Prostate gland (tissue), 2 donors: ENCODE data around the gene CBX6. TPM values are rescaled to one million over a fixed set of nuclear protein-coding genes. Genes with fewer than 3 reads are reported as not detected.

Source experiments
- DNase-seq: peaks from one replicate; pipeline ENCODE4 v3.0.0-alpha.2; 2019; ENCODE audit warnings: low spot score
- H3K27ac ChIP-seq, 2 donors: fragments of 200-600 bp; sonication (generic); 2 replicates each; pipeline ENCODE4 v1.5.1; 2017 to 2019
- H3K27me3 ChIP-seq: fragments of 200-600 bp; sonication (generic); replicated peaks from 2 replicates; pipeline ENCODE4 v1.5.1; 2019; ENCODE audit not compliant: insufficient read depth
- H3K36me3 ChIP-seq, 2 donors: fragments of 200-600 bp; sonication (generic); 1 replicate in 1 of 2; 2 replicates in 1 of 2; pipeline versions ENCODE4 v1.5.1 to v1.8.1; 2017 to 2019
- H3K4me1 ChIP-seq: fragments of 200-600 bp; sonication (generic); replicated peaks from 2 replicates; pipeline ENCODE4 v1.5.1; 2019
- H3K4me3 ChIP-seq, 2 donors: fragments of 200-600 bp; sonication (generic); 2 replicates each; pipeline ENCODE4 v1.5.1; 2017 to 2019
- H3K9me3 ChIP-seq: fragments of 200-600 bp; sonication (generic); 2 replicates; pipeline ENCODE4 v1.5.1; 2017
- POLR2A ChIP-seq: fragments of 450-650 bp; IDR thresholded peaks from one replicate; pipeline ENCODE4 v1.6.1; 2016; ENCODE audit warnings: antibody characterized with exemption, mild to moderate bottlenecking
- POLR2AphosphoS5 ChIP-seq: sonication (generic); formaldehyde crosslinking; IDR thresholded peaks from one replicate; pipeline ENCODE4 v1.6.1; 2017; ENCODE audit warnings: antibody characterized with exemption
- WGBS: methylation state at CpG from one replicate; pipeline ENCODE4 v1.1.5; 2018; 5-methylcytosine and 5-hydroxymethylcytosine counted together
- intact Hi-C: fragments of 100-400 bp; cut with DNase I; formaldehyde crosslinking; loops from one replicate; pipeline ENCODE4 v1.14.2; 2022
- total RNA-seq, 2 donors: library from RNA; depleted of rRNA; stranded (reverse); fragments of >200 nt; gene quantifications; one replicate each; pipeline ENCODE4 v1.1.0, GENCODE V29; 2016
- TF ChIP-seq, protein P1 (sequence below), 4 experiments: fragments of 200-600 bp in 2 of 4; fragments of 450-650 bp in 2 of 4; sonication (generic) in 2 of 4; IDR thresholded peaks; 1 replicate in 3 of 4; 2 replicates in 1 of 4; pipeline ENCODE4 v1.5.1; 2016 to 2019; ENCODE audit warnings: antibody characterized with exemption in 4 of 4, mild to moderate bottlenecking in 2 of 4, moderate library complexity in 2 of 4

Gene CBX6
- total RNA-seq, 2 donors from 2014 or later: 39.9 to 56.2 TPM

DNA sequence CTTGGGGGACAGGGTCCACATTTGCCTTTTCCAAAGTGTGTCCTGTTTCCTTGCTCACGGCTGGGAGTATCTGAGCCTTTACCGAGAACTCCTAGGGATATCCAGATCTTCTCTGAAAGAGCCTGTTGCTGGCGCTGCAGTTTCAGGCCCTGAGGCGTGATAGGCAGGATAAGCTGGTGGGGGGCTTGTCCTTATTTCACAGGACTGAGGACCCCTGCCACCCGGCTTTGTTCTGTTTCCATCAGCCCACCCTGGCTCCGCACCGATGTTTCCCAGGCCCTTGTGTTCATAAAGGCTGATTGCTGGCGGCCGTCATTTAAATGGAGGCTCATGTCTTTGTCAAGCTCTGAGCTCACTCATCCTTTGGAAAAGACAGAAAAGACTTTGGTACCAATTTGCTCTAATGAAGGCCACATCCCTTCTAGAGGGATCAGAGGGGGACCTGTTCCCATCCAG lies 18.8 kb downstream of the CBX6 start:
- Histone ChIP-seq H3K4me3 (no peak overlapping the region), H3K27me3 (no peaks in the 10 kb centered on the region), H3K4me1 (no peaks in the 10 kb centered on the region), H3K27ac (no peak overlapping the region), H3K9me3 (no peaks in the 10 kb centered on the region), H3K36me3 (no peaks in the 10 kb centered on the region)
- 69% methylated on average over 9 of the region's 9 CpGs for WGBS
- intact Hi-C loops: no loop called here
- TF ChIP-seq POLR2A (no peak), POLR2AphosphoS5 (no peak)
- TF ChIP-seq, protein P1, sequence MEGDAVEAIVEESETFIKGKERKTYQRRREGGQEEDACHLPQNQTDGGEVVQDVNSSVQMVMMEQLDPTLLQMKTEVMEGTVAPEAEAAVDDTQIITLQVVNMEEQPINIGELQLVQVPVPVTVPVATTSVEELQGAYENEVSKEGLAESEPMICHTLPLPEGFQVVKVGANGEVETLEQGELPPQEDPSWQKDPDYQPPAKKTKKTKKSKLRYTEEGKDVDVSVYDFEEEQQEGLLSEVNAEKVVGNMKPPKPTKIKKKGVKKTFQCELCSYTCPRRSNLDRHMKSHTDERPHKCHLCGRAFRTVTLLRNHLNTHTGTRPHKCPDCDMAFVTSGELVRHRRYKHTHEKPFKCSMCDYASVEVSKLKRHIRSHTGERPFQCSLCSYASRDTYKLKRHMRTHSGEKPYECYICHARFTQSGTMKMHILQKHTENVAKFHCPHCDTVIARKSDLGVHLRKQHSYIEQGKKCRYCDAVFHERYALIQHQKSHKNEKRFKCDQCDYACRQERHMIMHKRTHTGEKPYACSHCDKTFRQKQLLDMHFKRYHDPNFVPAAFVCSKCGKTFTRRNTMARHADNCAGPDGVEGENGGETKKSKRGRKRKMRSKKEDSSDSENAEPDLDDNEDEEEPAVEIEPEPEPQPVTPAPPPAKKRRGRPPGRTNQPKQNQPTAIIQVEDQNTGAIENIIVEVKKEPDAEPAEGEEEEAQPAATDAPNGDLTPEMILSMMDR (IDR thresholded peaks at IDR 0.05): no peak
- no peak for DNase-seq

DNA sequence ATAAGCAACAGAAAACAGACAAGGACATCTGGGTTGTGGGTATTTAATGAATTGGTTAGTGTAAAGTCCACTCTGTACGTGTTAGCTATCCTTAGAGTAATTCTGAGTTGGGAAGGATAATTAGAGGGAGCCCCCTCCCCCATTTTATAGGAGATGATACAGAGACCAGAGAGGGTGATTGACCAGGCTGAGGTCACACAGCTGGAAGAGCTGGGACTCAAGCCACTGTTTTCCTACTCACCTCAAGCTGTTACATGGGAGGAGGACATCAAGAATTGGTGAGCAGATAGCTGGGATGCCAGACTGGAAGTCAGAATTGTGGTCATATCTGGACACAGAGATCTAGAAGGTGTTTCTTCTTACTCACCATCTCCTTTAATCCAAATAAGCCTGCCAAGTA lies 19.5 kb downstream of the CBX6 start:
- Histone ChIP-seq H3K4me1 (no peaks in the 10 kb centered on the region), H3K4me3 (no peak overlapping the region), H3K27ac (no peak overlapping the region), H3K27me3 (no peaks in the 10 kb centered on the region), H3K9me3 (no peaks in the 10 kb centered on the region), H3K36me3 (no peaks in the 10 kb centered on the region)
- DNase-seq: no peak
- 94% methylated on average over 1 of the region's 1 CpG for WGBS
- intact Hi-C loops: no loop called here
- TF ChIP-seq, protein P1 (IDR thresholded peaks at IDR 0.05): no peak
- no peak for TF ChIP-seq POLR2AphosphoS5
- no peak for TF ChIP-seq POLR2A

DNA sequence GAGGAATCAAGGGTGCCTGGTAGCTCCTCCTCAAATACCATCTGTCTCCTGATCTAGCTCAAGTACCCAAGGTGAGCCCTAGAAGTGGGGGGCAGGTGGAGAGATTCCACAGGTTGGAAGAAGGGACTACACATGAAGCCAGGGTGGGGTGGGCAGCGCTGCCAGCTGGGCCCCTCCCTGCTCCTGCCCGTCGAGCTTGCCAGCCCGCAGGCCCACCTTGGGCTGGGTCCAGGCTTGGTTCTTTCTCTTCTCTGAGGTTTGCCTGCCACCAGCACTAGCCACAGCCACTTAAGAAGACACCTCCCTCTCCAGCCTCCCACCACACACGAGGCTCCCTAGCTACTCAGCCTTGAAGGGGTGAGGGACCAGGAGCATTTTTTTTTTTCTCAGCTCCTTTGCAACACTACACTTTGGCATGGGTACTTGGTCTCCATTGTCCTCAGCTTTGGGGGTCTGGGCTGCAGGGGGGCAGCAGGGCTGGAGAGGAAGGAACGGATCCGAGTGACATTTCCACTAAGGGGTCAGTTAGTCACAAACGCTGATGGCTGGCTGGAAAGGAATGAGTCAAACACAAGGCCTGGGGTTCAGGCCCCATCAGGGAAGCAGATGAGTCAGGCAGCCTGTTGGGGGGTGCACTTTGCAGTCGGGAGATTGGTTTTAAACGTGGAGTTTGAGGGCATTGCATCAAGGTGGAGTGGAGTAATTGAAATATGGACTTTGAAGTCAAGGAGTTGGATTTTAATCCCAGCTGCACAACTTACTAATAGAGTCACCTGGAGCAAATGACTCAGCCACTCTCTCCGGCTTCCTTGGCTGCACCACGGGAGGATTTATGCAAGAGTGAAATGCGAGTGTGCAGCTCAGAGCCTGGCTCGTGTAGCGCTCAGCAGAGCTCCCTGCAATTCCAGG lies 20.8 kb downstream of the CBX6 start:
- intact Hi-C loops: no loop called here
- H3K4me3 ChIP-seq: no peak overlapping the region

GRCh38 chr22:38850399-38850798 lies 21.6 kb downstream of the CBX6 start:
- H3K4me3 ChIP-seq: no peak overlapping the region
- intact Hi-C loops: no loop called here
- H3K27ac ChIP-seq: no peak overlapping the region
- 79% methylated on average over 2 of the region's 2 CpGs for WGBS
- no peak for DNase-seq
- H3K9me3 ChIP-seq: no peaks in the 10 kb centered on the region
- H3K36me3 ChIP-seq: no peaks in the 10 kb centered on the region
- H3K27me3 ChIP-seq: no peaks in the 10 kb centered on the region
- TF ChIP-seq POLR2AphosphoS5 (no peak), POLR2A (no peak)
- TF ChIP-seq, protein P1 (IDR thresholded peaks at IDR 0.05): no peak
- H3K4me1 ChIP-seq: no peaks in the 10 kb centered on the region

More for the DNA sequence above, 20.8 kb downstream of the CBX6 start:
- Histone ChIP-seq H3K36me3 (no peaks in the 10 kb centered on the region), H3K4me1 (no peaks in the 10 kb centered on the region), H3K27me3 (no peaks in the 10 kb centered on the region), H3K27ac (no peak overlapping the region), H3K9me3 (no peaks in the 10 kb centered on the region)
- no peak for DNase-seq
- TF ChIP-seq, protein P1 (IDR thresholded peaks at IDR 0.05): no peak
- no peak for TF ChIP-seq POLR2AphosphoS5
- no peak for TF ChIP-seq POLR2A
- WGBS: 48% methylated on average over 14 of the region's 15 CpGs

DNA sequence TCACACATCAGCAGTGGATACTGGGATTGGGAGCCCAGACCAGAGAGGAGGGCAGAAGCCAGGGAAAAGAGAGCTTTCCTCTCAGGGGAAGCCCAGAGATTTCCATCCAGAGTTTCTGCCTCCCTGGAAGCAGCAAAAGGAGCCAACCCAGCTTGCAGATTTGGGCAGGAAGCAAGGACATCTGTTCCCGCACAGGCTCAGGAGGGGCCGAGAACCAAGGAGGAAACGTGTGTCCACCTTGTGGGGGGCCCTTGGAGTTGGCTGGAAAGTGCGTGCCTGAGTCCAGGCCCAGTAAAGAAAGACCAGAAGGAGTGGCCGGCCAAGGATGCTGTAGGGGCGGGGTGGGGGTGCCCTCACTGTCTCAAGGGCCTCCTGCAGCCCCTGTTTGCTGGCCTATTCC lies 22.2 kb downstream of the CBX6 start:
- intact Hi-C loops: no loop called here
- TF ChIP-seq, protein P1 (IDR thresholded peaks at IDR 0.05): no peak
- 75% methylated on average over 6 of the region's 6 CpGs for WGBS
- no peak overlapping the region for H3K4me3 ChIP-seq
- no peaks in the 10 kb centered on the region for H3K36me3 ChIP-seq
- no peaks in the 10 kb centered on the region for H3K27me3 ChIP-seq
- DNase-seq: no peak
- no peaks in the 10 kb centered on the region for H3K4me1 ChIP-seq
- no peak overlapping the region for H3K27ac ChIP-seq
- H3K9me3 ChIP-seq: no peaks in the 10 kb centered on the region
